Lung (tissue), 12 donors: ENCODE measurements around the gene CAMK1D. TPM values are rescaled to one million over a fixed set of nuclear protein-coding genes. Genes with fewer than 3 reads are reported as not detected.

Experiments
- ATAC-seq: fragments of 200-7000 bp; cut with Tn5 transposase; one replicate; pipeline ENCODE4 v1.9.1; 2020; ENCODE audit warnings: moderate number of reproducible peaks; ENCODE audit not compliant: insufficient read depth, low FRiP score
- DNase-seq, 3 donors: peaks; one replicate each; pipeline ENCODE4 v3.0.0-alpha.2; 2013 to 2017
- H3K27ac ChIP-seq, 2 donors: one replicate each; pipeline ENCODE4 v1.5.1; 2013; ENCODE audit warnings: mild to moderate bottlenecking in 2 of 2, moderate library complexity in 2 of 2, control low read depth in 1 of 2, inconsistent platforms in 1 of 2, low read depth in 1 of 2, low read length in 1 of 2
- H3K27me3 ChIP-seq, 3 donors: one replicate each; pipeline ENCODE4 v1.5.1; 2013; ENCODE audit warnings: low read length in 2 of 3; ENCODE audit not compliant: control insufficient read depth in 3 of 3, insufficient read depth in 3 of 3
- H3K36me3 ChIP-seq, 4 donors: one replicate each; pipeline ENCODE4 v1.5.1; 2013; ENCODE audit warnings: low read length in 4 of 4, mild to moderate bottlenecking in 1 of 4, moderate library complexity in 1 of 4; ENCODE audit not compliant: control insufficient read depth in 4 of 4, insufficient read depth in 4 of 4
- H3K4me1 ChIP-seq, 5 donors: one replicate each; pipeline ENCODE4 v1.5.1; 2013; ENCODE audit warnings: low read length in 5 of 5, mild to moderate bottlenecking in 2 of 5, moderate library complexity in 1 of 5; ENCODE audit not compliant: control insufficient read depth in 5 of 5, insufficient read depth in 5 of 5
- H3K4me3 ChIP-seq: one replicate; pipeline ENCODE4 v1.5.1; 2013; ENCODE audit warnings: mild to moderate bottlenecking, control low read depth, moderate library complexity
- H3K9ac ChIP-seq, 2 donors: one replicate each; pipeline ENCODE4 v1.5.1; 2013; ENCODE audit warnings: low read length in 2 of 2, control low read depth in 1 of 2; ENCODE audit not compliant: insufficient read depth in 1 of 2
- H3K9me3 ChIP-seq, 4 donors: one replicate each; pipeline ENCODE4 v1.5.1; 2013; ENCODE audit warnings: low read length in 3 of 4, mild to moderate bottlenecking in 1 of 4, moderate library complexity in 1 of 4; ENCODE audit not compliant: control insufficient read depth in 4 of 4, insufficient read depth in 3 of 4
- WGBS, 2 donors: extraction: QIAGEN DNeasy Blood & Tissue Kit; methylation state at CpG; one replicate each; pipeline ENCODE4 v1.1.7; 2013; 5-methylcytosine and 5-hydroxymethylcytosine counted together
- polyA plus RNA-seq, 2 donors: library from polyadenylated mRNA; stranded (reverse); fragments of 200-250 nt; gene quantifications; one replicate each; pipeline ENCODE4 v1.2.1, GENCODE V29; 2013
- total RNA-seq, 2 donors: library from RNA; depleted of rRNA in 1 of 2; stranded (reverse); fragments of >200 nt in 1 of 2; gene quantifications; one replicate each; pipeline ENCODE4 v1.2.1, GENCODE V29; 2014 to 2021
- TF ChIP-seq, protein P1 (sequence below): IDR thresholded peaks from 2 replicates; pipeline ENCODE4 v1.5.1; 2012; ENCODE audit warnings: mild to moderate bottlenecking; ENCODE audit errors: control extremely low read depth, extremely low read depth
- donor health status: control.
- donor health status: control.
- donor health status: Bipolar disorder and iron deficiency.
- donor health status: healthy.
- donor health status: DM: yes; HTN: yes; CAD: no.

CAMK1D gene
- total and polyA plus RNA-seq, 4 donors, result 3.2 to 37.4 (median 7.0) TPM

DNA sequence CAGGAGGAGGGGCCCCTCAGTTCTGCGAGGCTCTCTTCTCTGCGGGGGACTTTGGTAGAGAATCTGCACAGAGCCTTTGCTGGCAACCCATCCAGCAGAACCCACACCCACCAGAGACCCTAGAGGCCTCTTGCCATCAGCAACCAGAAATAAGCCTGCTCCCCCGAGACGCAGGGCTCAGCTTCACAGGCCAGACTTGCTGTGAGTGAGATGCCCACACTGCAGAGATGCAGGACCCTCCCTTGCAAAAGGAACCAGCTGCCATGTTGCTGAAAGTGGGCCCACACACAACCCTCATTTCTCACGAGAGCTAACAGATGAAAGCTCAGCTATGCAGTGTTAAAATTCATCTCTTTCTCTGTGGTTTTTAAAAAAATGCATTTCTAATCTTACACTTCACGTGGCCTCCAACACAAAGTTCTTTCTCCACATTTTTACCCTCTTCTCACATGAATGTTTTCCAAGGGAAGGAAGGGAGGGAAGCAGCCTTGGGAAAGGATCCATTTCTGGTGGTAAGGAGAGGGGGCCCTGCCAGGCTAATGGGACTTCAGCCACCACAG is 480.6 kb downstream of the CAMK1D start:
- peaks cover 0 to 2% (median 0%) of the 10 kb centered on the region in 4 donors for H3K9me3 ChIP-seq
- no peak for DNase-seq
- H3K4me3 ChIP-seq, result no peak overlapping the region
- H3K27me3 ChIP-seq, result peaks cover 0 to 10% (median 0%) of the 10 kb centered on the region in 3 donors
- ATAC-seq, result no peak
- 91 to 93% methylated on average over 6 of the region's 6 CpGs for WGBS, 2 donors
- H3K4me1 ChIP-seq, result no peaks in the 10 kb centered on the region
- no peak overlapping the region for H3K27ac ChIP-seq
- H3K36me3 ChIP-seq, result peaks cover 0 to 3% (median 0%) of the 10 kb centered on the region in 4 donors
- H3K9ac ChIP-seq, result no peak overlapping the region
- TF ChIP-seq, protein P1, sequence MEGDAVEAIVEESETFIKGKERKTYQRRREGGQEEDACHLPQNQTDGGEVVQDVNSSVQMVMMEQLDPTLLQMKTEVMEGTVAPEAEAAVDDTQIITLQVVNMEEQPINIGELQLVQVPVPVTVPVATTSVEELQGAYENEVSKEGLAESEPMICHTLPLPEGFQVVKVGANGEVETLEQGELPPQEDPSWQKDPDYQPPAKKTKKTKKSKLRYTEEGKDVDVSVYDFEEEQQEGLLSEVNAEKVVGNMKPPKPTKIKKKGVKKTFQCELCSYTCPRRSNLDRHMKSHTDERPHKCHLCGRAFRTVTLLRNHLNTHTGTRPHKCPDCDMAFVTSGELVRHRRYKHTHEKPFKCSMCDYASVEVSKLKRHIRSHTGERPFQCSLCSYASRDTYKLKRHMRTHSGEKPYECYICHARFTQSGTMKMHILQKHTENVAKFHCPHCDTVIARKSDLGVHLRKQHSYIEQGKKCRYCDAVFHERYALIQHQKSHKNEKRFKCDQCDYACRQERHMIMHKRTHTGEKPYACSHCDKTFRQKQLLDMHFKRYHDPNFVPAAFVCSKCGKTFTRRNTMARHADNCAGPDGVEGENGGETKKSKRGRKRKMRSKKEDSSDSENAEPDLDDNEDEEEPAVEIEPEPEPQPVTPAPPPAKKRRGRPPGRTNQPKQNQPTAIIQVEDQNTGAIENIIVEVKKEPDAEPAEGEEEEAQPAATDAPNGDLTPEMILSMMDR, result no peak

DNA sequence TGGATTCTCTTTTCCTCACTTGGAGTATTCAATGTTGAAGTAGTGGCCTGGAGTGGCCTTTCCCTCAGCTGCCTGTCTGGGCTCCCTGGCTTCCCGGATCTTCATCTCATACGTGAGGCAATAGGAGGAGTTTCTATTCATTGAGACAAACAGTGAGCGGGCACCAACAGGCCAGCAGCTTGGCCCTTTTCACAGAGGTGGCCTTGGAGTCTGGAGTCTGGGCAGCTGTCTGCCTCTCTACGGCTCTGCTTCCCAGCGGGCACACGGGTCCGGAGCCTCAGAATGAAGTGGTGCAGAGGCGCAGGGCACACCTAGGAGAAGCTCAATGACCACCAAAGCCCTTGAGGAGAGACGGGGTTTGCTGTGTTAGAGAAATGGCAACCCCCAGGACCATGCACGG is 482.7 kb downstream of the CAMK1D start:
- H3K36me3 ChIP-seq, result peaks cover 0 to 3% (median 0%) of the 10 kb centered on the region in 4 donors
- DNase-seq (no peak), ATAC-seq (no peak)
- no peak overlapping the region for H3K4me3 ChIP-seq
- WGBS, 2 donors, result 95 to 96% methylated on average over 10 of the region's 10 CpGs
- no peak overlapping the region for H3K9ac ChIP-seq
- H3K9me3 ChIP-seq, result peaks cover 0 to 2% (median 0%) of the 10 kb centered on the region in 4 donors
- H3K27me3 ChIP-seq, result peaks cover 0 to 6% (median 3%) of the 10 kb centered on the region in 3 donors
- TF ChIP-seq, protein P1, result no peak
- H3K27ac ChIP-seq, result no peak overlapping the region
- peaks cover 0 to 4% (median 0%) of the 10 kb centered on the region in 5 donors for H3K4me1 ChIP-seq

DNA sequence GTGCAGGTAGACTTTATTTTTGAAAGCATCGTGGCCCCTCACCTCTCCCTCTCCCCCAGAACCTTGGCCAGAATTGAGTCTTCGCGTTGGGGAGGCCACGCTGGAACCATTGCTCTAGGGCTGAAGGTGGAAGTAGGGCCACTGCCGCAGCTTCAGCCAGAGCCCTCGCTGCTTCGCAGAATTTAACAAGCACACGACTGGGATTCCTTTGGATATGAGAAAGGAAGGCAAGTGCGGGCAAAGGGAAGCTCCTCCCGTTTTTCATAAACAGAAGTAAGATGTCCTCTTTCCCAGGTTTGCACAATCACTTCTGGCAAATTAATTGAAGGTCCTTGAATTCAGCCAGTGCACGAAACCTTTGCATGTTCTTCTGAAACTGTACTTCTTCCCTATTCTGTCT is 484.1 kb downstream of the CAMK1D start:
- DNase-seq (no peak), ATAC-seq (no peak)
- TF ChIP-seq, protein P1, result no peak
- Histone ChIP-seq H3K27me3 (peaks cover 0 to 6% (median 3%) of the 10 kb centered on the region in 3 donors), H3K27ac (no peak overlapping the region), H3K36me3 (peaks cover 0 to 3% (median 0%) of the 10 kb centered on the region in 4 donors), H3K9me3 (peaks cover 0 to 2% (median 0%) of the 10 kb centered on the region in 4 donors), H3K4me3 (no peak overlapping the region), H3K4me1 (peaks cover 0 to 4% (median 0%) of the 10 kb centered on the region in 5 donors), H3K9ac (no peak overlapping the region)
- WGBS, 2 donors, result 86 to 87% methylated on average over 11 of the region's 11 CpGs
